Femur (tissue), 1 donor: ENCODE data around the gene UCK2.
A peak's percentile ranks its signal among the peaks of the same experiment; 100 is the strongest.

Source experiments
- DNase-seq: peaks from one replicate; pipeline ENCODE4 v3.0.0-alpha.2; 2017

UCK2 gene

GRCh38 chr1:165903672-165904071, 76.3 kb downstream of the UCK2 start:
- DNase-seq = no peak

GRCh38 chr1:165904948-165905347, 77.5 kb downstream of the UCK2 start:
- DNase-seq = no peak

- no peak for DNase-seq
Observed at GRCh38 chr1:165905853-165906252, 78.4 kb downstream of the UCK2 start.

- DNase-seq = no peak
Observed at GRCh38 chr1:165907256-165907857, 79.9 kb downstream of the UCK2 start.

GRCh38 chr1:165910764-165911421, 83.5 kb downstream of the UCK2 start:
- DNase-seq = no peak

DNA sequence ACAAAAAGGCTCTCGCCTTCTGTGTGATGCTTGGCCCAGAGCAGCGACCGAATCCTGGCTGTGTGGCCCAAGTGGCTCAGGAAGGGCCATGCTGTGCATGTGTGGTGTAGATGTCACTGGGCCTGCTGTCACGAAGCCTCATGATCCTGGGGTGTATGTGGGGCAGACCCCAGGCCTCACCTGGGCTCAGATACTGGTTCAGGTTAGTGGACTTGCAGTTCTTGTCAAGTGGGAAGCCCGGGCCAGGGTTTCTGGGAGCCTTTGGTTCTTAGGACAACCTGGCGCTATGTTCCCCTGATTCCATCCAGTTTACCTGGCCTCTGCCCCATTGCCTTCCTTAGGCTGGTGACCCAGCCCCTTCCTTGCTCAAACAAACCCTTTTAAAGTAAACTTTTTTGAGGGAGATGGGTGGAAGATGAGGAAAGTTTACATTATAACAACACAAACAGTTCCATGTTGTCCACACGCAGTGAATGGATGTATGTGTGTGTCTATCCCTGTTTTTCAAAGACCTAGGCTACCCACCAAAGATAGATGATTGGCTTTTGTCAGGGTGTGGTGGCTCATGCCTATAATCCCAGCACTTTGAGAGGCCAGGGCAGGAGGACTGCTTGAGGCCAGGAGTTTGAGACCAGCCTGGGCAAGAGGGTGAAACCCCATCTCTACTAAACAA, 84.3 kb downstream of the UCK2 start:
- no peak for DNase-seq

DNA sequence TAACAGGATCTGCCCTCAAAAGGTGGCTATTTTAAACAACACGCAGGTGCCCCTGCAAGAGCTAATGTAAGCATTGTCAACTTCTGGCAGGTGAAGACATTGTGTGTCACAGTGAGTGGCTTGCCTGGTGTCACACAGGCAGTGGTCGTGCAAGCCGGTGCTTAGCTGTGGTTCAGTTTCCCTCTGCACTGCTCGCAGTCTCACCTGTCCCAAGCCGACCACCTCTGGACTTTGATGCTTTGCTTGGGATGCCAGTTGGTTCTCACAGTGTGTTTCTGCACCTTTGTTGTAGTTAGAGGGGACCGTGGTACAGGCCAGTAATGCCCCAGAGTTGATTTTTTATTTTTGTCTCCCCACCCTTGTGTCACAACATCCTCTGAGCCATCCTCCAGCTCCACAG, 85.2 kb downstream of the UCK2 start:
- DNase-seq = no peak

DNA sequence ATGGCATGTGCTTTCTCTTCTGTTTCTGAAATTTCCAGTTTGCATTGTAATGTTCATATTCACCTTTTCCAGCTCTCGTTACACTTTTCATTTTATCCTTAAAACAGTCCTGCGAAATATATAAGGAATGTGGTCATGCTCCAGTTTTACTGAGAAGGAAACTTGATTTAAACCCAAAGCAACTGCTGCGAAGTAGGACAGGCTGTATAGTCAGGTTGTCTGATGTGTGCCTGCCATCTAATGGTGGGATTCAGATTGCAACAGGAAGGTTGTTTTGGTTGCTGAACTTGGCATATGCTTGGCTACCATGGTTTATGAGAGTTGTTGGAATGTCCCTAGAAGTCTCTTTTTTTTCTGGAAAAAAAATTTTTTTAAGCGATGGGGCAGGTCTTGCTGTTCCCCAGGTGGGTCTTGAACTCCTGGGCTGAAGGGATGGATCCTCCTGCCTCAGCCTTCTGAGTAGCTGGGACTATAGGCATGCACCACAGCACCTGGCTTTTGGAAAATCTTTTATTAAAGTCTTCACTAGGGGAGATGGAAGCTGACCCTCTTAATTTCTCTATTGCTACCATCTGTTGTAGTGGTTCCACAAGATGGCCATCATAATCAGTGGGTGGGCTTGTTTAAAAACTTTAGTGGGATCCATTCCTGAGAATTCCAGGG, 86.9 kb downstream of the UCK2 start:
- DNase-seq = peak; percentile 85

GRCh38 chr1:165915480-165915879, 88.1 kb downstream of the UCK2 start:
- no peak for DNase-seq

DNA sequence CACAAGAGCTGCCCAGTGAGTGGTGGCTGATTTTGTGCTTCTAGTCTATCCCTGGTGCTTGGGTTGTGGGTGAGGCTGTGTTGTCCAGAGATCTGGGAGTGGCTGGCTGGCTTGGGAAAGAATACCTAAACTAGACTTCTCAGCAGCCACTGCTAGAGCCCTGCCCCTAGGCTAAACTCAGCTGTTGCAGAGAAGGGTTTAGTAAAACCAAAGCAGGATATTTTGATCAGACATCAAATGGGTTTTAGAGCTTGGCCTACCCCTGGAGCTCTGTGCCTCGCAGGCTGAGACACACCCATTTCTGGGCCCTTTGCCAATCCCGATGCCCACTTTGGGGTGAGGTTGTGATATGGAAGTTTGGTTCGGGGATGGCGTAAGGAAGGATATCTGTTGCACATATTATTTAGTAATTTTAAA, 88.5 kb downstream of the UCK2 start:
- no peak for DNase-seq

DNA sequence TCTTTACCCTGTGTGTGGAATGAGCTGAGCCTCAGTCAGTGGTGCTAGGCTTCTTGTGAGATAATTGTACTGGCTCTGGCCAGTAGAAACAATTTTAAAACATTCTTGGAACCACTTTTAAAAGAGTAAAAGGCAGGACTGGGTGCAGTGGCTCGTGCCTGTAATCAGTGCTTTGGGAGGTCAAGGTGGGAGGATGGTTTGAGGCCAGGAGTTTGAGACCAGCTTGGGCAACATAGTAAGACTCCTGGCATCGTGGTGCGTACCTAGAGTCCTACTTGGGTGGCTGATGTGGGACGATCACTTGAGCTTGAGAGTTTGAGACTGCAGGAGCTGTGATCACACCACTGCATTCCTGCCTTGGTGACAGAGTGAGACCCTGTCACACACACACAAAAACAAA, 89.8 kb downstream of the UCK2 start:
- no peak for DNase-seq

- no peak for DNase-seq
Observed at GRCh38 chr1:165924117-165924516, 96.7 kb downstream of the UCK2 start.

DNA sequence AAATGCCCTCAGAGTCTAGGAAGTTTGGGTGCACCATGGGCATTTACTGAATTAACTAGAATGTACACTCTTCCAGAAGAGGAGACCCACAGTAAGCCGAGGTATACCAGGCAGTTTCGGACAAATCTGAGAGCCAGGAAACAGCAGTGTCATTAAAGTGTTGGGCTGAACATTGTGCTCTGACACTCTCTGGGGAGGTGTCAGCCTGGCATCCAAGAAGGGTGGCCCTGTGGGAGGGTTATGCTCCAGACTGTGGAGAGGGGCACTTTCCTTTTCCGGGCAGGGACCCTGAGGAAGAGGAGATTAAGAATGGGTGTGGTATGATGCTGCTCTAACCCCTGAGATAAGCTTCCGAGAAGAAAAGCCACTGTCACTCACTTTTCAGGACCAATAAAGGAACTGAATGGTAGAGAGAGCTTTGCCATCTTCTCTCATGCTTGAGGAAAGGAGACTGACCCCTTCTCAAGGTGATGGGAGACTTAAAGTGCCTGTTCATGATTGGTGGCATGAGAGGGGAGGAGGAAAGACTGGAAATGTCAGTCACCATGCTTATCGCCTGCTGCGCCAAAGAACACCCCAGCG, 98.2 kb downstream of the UCK2 start:
- DNase-seq = no peak

- DNase-seq = no peak
Observed at GRCh38 chr1:165927169-165927568, 99.8 kb downstream of the UCK2 start.

- peak; percentile 34 for DNase-seq
Observed at GRCh38 chr1:165928075-165928731, 100.8 kb downstream of the UCK2 start.

DNA sequence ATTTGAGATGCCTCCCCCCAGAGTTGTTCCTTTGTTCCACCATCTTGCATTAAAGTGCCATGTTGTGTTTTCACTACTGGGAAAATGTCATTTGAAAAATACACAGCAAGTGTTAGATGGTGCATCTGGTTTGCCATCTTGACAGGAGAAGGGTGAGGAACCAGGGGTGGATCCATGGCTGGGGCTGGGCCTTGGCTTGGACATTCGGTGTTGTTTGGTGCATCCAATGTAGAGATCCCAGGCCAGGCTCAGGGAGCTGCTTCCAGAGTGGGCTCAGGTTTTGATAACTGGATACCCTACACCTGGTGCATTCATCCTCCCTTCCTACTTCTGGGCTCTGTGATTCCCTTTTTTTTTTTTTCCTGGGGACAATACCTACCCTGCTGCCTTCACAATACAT, 103.5 kb downstream of the UCK2 start:
- DNase-seq = no peak

DNA sequence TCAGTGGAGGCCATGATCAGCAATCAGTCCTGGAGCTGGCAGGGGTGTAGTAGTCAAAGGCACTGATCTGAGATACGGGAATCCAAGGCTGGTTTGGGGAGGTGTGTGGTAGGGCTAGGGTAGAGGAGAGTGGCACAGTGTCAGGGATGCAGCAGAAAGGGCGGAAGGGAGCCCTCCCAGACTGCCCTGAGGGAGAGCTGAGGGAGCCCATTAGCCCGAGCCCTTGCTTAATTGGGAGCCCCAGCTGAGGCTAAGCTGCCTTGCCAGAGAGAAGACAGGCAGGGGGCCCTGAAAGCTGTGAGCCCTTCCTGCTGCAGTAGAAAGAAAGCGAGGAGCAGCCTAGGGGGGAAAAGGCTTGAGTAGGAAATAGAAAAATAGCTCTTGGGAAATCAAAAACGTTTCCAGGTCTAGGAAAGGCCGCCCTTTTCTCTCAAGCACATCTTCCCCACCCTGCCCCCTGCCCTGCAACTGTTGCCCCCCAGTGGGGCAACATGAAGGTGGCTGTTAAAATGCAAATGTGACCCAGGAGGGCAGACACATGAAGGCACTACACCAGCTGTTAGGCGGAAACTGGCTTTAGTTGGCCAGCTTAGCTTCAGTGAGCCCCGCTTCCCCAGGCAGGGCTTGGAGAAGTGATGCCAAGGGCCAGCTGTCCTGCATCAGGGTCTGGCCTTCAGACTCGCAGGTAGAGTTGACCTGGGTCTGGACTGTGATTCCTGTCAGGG, 106.2 kb downstream of the UCK2 start:
- no peak for DNase-seq

- no peak for DNase-seq
Observed at GRCh38 chr1:165936542-165936941, 109.1 kb downstream of the UCK2 start.

- no peak for DNase-seq
Observed at GRCh38 chr1:165937829-165938228, 110.4 kb downstream of the UCK2 start.

GRCh38 chr1:165938844-165939243, 111.4 kb downstream of the UCK2 start:
- DNase-seq = no peak

- DNase-seq = no peak
Observed at GRCh38 chr1:165941531-165941930, 114.1 kb downstream of the UCK2 start.

DNA sequence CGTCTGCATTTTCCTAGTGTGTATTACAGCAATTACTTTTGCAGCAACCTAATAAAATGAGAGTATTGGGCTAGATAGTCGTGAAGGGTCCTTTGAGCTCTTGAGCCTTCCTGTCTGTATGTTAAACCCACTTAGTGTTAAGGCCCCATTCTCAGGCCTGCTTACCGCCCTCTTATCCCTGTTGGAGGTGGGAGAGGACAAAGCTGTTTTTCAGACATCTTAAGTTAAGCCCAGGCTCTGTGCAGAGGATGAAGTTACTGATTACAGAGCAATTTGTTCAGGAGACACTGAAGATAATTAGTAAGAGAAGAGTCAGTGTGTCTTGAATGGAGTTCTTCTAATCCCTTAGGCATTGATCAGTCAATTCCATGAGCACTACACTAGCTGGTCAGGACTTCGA, 114.6 kb downstream of the UCK2 start:
- DNase-seq = no peak
